Mucosa of rectum (tissue), 2 donors: ENCODE results near the gene KIF1B.
"Not testable (repeated sequence)": the region's sequence is repeated elsewhere in the genome, so short reads cannot be mapped to it uniquely, and the experiment has no call there.

Experiments used
- H3K27ac ChIP-seq, 2 donors: one replicate each; pipeline ENCODE4 v1.7.0; 2013; ENCODE audit warnings: inconsistent platforms in 2 of 2, low read depth in 2 of 2, low read length in 2 of 2
- H3K27me3 ChIP-seq, 2 donors: one replicate each; pipeline ENCODE4 v1.7.0; 2013; ENCODE audit warnings: low read length in 2 of 2; ENCODE audit not compliant: control insufficient read depth in 2 of 2, insufficient read depth in 2 of 2
- H3K36me3 ChIP-seq, 2 donors: one replicate each; pipeline ENCODE4 v1.7.0; 2013; ENCODE audit warnings: low read length in 2 of 2; ENCODE audit not compliant: control insufficient read depth in 2 of 2, insufficient read depth in 2 of 2
- H3K4me1 ChIP-seq, 2 donors: one replicate each; pipeline ENCODE4 v1.7.0; 2013; ENCODE audit warnings: low read length in 2 of 2, mild to moderate bottlenecking in 1 of 2; ENCODE audit not compliant: control insufficient read depth in 2 of 2, insufficient read depth in 2 of 2
- H3K4me3 ChIP-seq, 2 donors: one replicate each; pipeline ENCODE4 v1.7.0; 2013; ENCODE audit warnings: low read length in 2 of 2
- H3K9ac ChIP-seq, 2 donors: one replicate each; pipeline ENCODE4 v1.7.0; 2013; ENCODE audit warnings: low read length in 2 of 2, low read depth in 1 of 2, mild to moderate bottlenecking in 1 of 2
- H3K9me3 ChIP-seq, 2 donors: one replicate each; pipeline ENCODE4 v1.7.0; 2013; ENCODE audit warnings: low read length in 2 of 2; ENCODE audit not compliant: control insufficient read depth in 2 of 2
- donor health status: healthy.
- donor health status: Normal muscosa, but diverticular disease.

Gene KIF1B

GRCh38 chr1:10193288-10193687, 17.1 kb upstream of the KIF1B start:
- Histone ChIP-seq H3K27ac (no peak overlapping the region), H3K4me1 (no peaks in the 10 kb centered on the region)

GRCh38 chr1:10195570-10195969, 14.8 kb upstream of the KIF1B start:
- H3K9me3 ChIP-seq = no peaks in the 10 kb centered on the region
- no peaks in the 10 kb centered on the region for H3K27me3 ChIP-seq
- no peaks in the 10 kb centered on the region for H3K4me1 ChIP-seq
- no peak overlapping the region for H3K4me3 ChIP-seq
- H3K36me3 ChIP-seq = no peaks in the 10 kb centered on the region
- no peak overlapping the region for H3K9ac ChIP-seq
- no peak overlapping the region for H3K27ac ChIP-seq

More at GRCh38 chr1:10193288-10193687, 17.1 kb upstream of the KIF1B start:
- Histone ChIP-seq H3K9ac (no peak overlapping the region), H3K4me3 (no peak overlapping the region), H3K9me3 (no peaks in the 10 kb centered on the region), H3K36me3 (no peaks in the 10 kb centered on the region), H3K27me3 (no peaks in the 10 kb centered on the region)

- no peaks in the 10 kb centered on the region for H3K4me1 ChIP-seq
- H3K9ac ChIP-seq = no peak overlapping the region
- no peaks in the 10 kb centered on the region for H3K9me3 ChIP-seq
- no peaks in the 10 kb centered on the region for H3K36me3 ChIP-seq
- H3K27me3 ChIP-seq = no peaks in the 10 kb centered on the region
- no peak overlapping the region for H3K4me3 ChIP-seq
- H3K27ac ChIP-seq = no peak overlapping the region
These were observed 13.4 kb upstream of the KIF1B start for GRCh38 chr1:10196976-10197375.

- H3K4me1 ChIP-seq = no peaks in the 10 kb centered on the region
- H3K9me3 ChIP-seq = no peaks in the 10 kb centered on the region
- no peak overlapping the region for H3K27ac ChIP-seq
- H3K27me3 ChIP-seq = no peaks in the 10 kb centered on the region
- no peak overlapping the region for H3K4me3 ChIP-seq
- H3K36me3 ChIP-seq = no peaks in the 10 kb centered on the region
- no peak overlapping the region for H3K9ac ChIP-seq
These were observed 9.8 kb upstream of the KIF1B start for GRCh38 chr1:10200620-10201019.

- H3K9ac ChIP-seq = no peak overlapping the region
- no peaks in the 10 kb centered on the region for H3K9me3 ChIP-seq
- H3K27me3 ChIP-seq = no peaks in the 10 kb centered on the region
- H3K27ac ChIP-seq = no peak overlapping the region
- no peaks in the 10 kb centered on the region for H3K36me3 ChIP-seq
- no peak overlapping the region for H3K4me3 ChIP-seq
- H3K4me1 ChIP-seq = peaks cover 0 to 1% of the 10 kb centered on the region in 2 donors
These were observed 6.2 kb upstream of the KIF1B start for GRCh38 chr1:10204003-10204642.

GRCh38 chr1:10205206-10205605, 5.2 kb upstream of the KIF1B start:
- H3K4me3 ChIP-seq, H3K27ac ChIP-seq, H3K9me3 ChIP-seq, H3K36me3 ChIP-seq, H3K27me3 ChIP-seq, H3K4me1 ChIP-seq, H3K9ac ChIP-seq: not testable (repeated sequence)

- H3K9ac ChIP-seq = no peak overlapping the region
- no peak overlapping the region for H3K27ac ChIP-seq
- H3K4me3 ChIP-seq = no peak overlapping the region
- no peaks in the 10 kb centered on the region for H3K9me3 ChIP-seq
- H3K27me3 ChIP-seq = no peaks in the 10 kb centered on the region
- H3K4me1 ChIP-seq = peaks cover 12 to 16% of the 10 kb centered on the region in 2 donors
- no peaks in the 10 kb centered on the region for H3K36me3 ChIP-seq
These were observed 2.6 kb upstream of the KIF1B start for GRCh38 chr1:10207810-10208209.

- Histone ChIP-seq H3K9ac (no peak overlapping the region), H3K4me1 (peaks cover 12 to 16% of the 10 kb centered on the region in 2 donors), H3K4me3 (peak overlapping the region in 1 of 2 donors; percentile 26), H3K9me3 (no peaks in the 10 kb centered on the region), H3K27me3 (no peaks in the 10 kb centered on the region), H3K27ac (no peak overlapping the region), H3K36me3 (no peaks in the 10 kb centered on the region)
These were observed 1.8 kb upstream of the KIF1B start for GRCh38 chr1:10208537-10208936.

- H3K9me3 ChIP-seq = no peaks in the 10 kb centered on the region
- peak overlapping the region; percentile 91 to 95 for H3K27ac ChIP-seq
- H3K4me3 ChIP-seq = peak overlapping the region; percentile 71 to 87
- H3K9ac ChIP-seq = peak overlapping the region; percentile 84 to 89
- H3K27me3 ChIP-seq = no peaks in the 10 kb centered on the region
- H3K36me3 ChIP-seq = no peaks in the 10 kb centered on the region
- H3K4me1 ChIP-seq = peaks cover 12 to 16% of the 10 kb centered on the region in 2 donors
These were observed 823 bp upstream of the KIF1B start for GRCh38 chr1:10209590-10209904.

GRCh38 chr1:10210841-10211804, 753 bp downstream of the KIF1B start:
- Histone ChIP-seq H3K4me3 (peak overlapping the region; percentile 76 to 93), H3K36me3 (no peaks in the 10 kb centered on the region), H3K9ac (peak overlapping the region; percentile 92 to 95), H3K9me3 (no peaks in the 10 kb centered on the region), H3K4me1 (peaks cover 12 to 16% of the 10 kb centered on the region in 2 donors), H3K27me3 (no peaks in the 10 kb centered on the region), H3K27ac (peak overlapping the region; percentile 85 to 95)
